K562 (cell line): ENCODE measurements around the gene C19orf67. TPM values are rescaled to one million over a fixed set of nuclear protein-coding genes. Genes with fewer than 3 reads are reported as not detected.
A peak's percentile ranks its signal among the peaks of the same experiment; 100 is the strongest.

ENCODE experiments used
- CBFA2T3 ChIP-seq: fragments of 450-650 bp; IDR thresholded peaks from 2 replicates; pipeline ENCODE4 v1.6.1; 2017
- CSDE1 ChIP-seq, 2 experiments: fragments of 450-650 bp; IDR thresholded peaks; 2 replicates each; pipeline ENCODE4 v1.6.1; 2016; ENCODE audit warnings: mild to moderate bottlenecking in 1 of 2
- DMBX1 ChIP-seq: fragments of 250-450 bp; sonication (Bioruptor Pico); IDR thresholded peaks from 2 replicates; pipeline ENCODE4 v1.8.0; 2022; ENCODE audit warnings: inconsistent platforms, mild to moderate bottlenecking, moderate library complexity, borderline replicate concordance
- E2F3 ChIP-seq: fragments of 250-450 bp; sonication (Bioruptor Pico); IDR thresholded peaks from 2 replicates; pipeline ENCODE4 v1.4.0; 2020; ENCODE audit warnings: mild to moderate bottlenecking
- ELF4 ChIP-seq: fragments of 450-650 bp; formaldehyde crosslinking; IDR thresholded peaks from 2 replicates; pipeline ENCODE4 v1.4.0; 2022; ENCODE audit warnings: missing genetic modification characterization
- HMG20A ChIP-seq: fragments of 450-650 bp; formaldehyde crosslinking; conservative IDR thresholded peaks from 2 replicates; pipeline ENCODE4 v1.4.0; 2020; ENCODE audit warnings: mild to moderate bottlenecking, mixed read lengths
- KLF10 ChIP-seq: fragments of 250-450 bp; sonication (Bioruptor Pico); IDR thresholded peaks from 2 replicates; pipeline ENCODE4 v1.6.1; 2021; ENCODE audit warnings: matching md5 sums
- MCM5 ChIP-seq: fragments of 450-650 bp; IDR thresholded peaks from 2 replicates; pipeline ENCODE4 v1.6.1; 2016; ENCODE audit warnings: low read depth
- NFXL1 ChIP-seq: fragments of 450-650 bp; formaldehyde crosslinking; IDR thresholded peaks from 2 replicates; pipeline ENCODE4 v1.4.0; 2021; ENCODE audit warnings: mild to moderate bottlenecking
- PCBP2 ChIP-seq: fragments of 200-400 bp; formaldehyde crosslinking; IDR thresholded peaks from 2 replicates; pipeline ENCODE4 v1.6.1; 2018; ENCODE audit warnings: low read length, low read depth, mild to moderate bottlenecking, moderate library complexity; ENCODE audit not compliant: poor library complexity, severe bottlenecking
- RNF219 ChIP-seq: fragments of 250-450 bp; sonication (Bioruptor Pico); IDR thresholded peaks from 2 replicates; pipeline ENCODE4 v1.5.0; 2022; ENCODE audit warnings: mild to moderate bottlenecking
- TCF15 ChIP-seq: fragments of 250-450 bp; sonication (Bioruptor Pico); IDR thresholded peaks from 2 replicates; pipeline ENCODE4 v1.8.0; 2022; ENCODE audit warnings: moderate library complexity, mild to moderate bottlenecking, inconsistent platforms
- ZNF584 ChIP-seq: fragments of 200-800 bp; sonication (Bioruptor generic); IDR thresholded peaks from 2 replicates; pipeline ENCODE4 v1.6.1; 2016; ENCODE audit warnings: low read depth, mild to moderate bottlenecking, missing genetic modification characterization, missing compliant biosample characterization
- ZNF668 ChIP-seq: fragments of 250-450 bp; sonication (Bioruptor Pico); IDR thresholded peaks from 2 replicates; pipeline ENCODE4 v1.8.0; 2022; ENCODE audit warnings: mild to moderate bottlenecking, inconsistent platforms
- ZNF766 ChIP-seq: fragments of 200-800 bp; sonication (Bioruptor generic); conservative IDR thresholded peaks from 2 replicates; pipeline ENCODE4 v1.6.1; 2016; ENCODE audit warnings: missing genetic modification characterization, missing compliant biosample characterization
- polyA plus RNA-seq, 8 experiments: library from polyadenylated mRNA; depleted of rRNA in 4 of 8; stranded (reverse) in 5 of 8; unstranded in 3 of 8; fragments of >200 nt; fragmentation: Nextera tagmentation in 2 of 8; fragmentation: Illumina TruSeq in 1 of 8; extraction: Ambion mirVana in 2 of 8; extraction: Trizol in 1 of 8; gene quantifications; 2 replicates each; pipeline versions ENCODE4 v1.2.1 to v1.2.3, GENCODE V29; 2011 to 2014; ENCODE audit warnings: inconsistent platforms in 1 of 8, missing spikeins in 1 of 8
- total RNA-seq, 7 experiments: library from RNA; depleted of rRNA in 6 of 7; stranded (reverse); fragments of >200 nt in 6 of 7; fragmentation: Illumina TruSeq in 2 of 7; extraction: Trizol in 2 of 7; gene quantifications; 2 replicates each; pipeline versions ENCODE4 v1.2.1 to v1.2.3, GENCODE V29; 2011 to 2021; ENCODE audit warnings: low replicate concordance in 1 of 7

C19orf67 gene
- total and polyA plus RNA-seq, 9 of the 15 experiments (the other 6 are each of a cell fraction or from before 2014, with no cell fraction given), result 0.29 to 1.8 (median 0.51) TPM; not detected in 3

- TF ChIP-seq DMBX1 (CRISPR knock-in tag), result 0 out of 2 replicates have a peak, but pooled peaks have one; percentile 31
- no peak for TF ChIP-seq ZNF584 (CRISPR knock-in tag)
- TF ChIP-seq CBFA2T3, result no peak
- no peak for TF ChIP-seq E2F3 (CRISPR knock-in tag)
- no peak; the same call in 1 of the 2 replicates for TF ChIP-seq ZNF766 (CRISPR knock-in tag)
- TF ChIP-seq ELF4 (CRISPR knock-in tag), result no peak
- no peak for TF ChIP-seq KLF10 (CRISPR knock-in tag)
- TF ChIP-seq NFXL1, result no peak
- TF ChIP-seq TCF15 (CRISPR knock-in tag), result no peak
- no peak for TF ChIP-seq PCBP2
- no peak for TF ChIP-seq MCM5
- TF ChIP-seq ZNF668 (CRISPR knock-in tag), result no peak
- no peak for TF ChIP-seq RNF219 (CRISPR knock-in tag)
- TF ChIP-seq HMG20A, result no peak
- TF ChIP-seq CSDE1 (IDR thresholded peaks at IDR 0.05), result no peak
These were observed 12.2 kb downstream of the C19orf67 start (continued) for GRCh38 chr19:14073261-14073924.
